Naive B cell (primary cell): ENCODE results near the gene HSD17B10. TPM values are rescaled to one million over a fixed set of nuclear protein-coding genes. Genes with fewer than 3 reads are reported as not detected.

Experiments used
- polyA plus RNA-seq, 6 donors: library from polyadenylated mRNA; unstranded; fragments of 300-500 nt; fragmentation: Illumina TruSeq; gene quantifications; one replicate each; pipeline ENCODE4 v1.2.3, GENCODE V29; 2021; ENCODE audit warnings: low read depth in 6 of 6

Gene HSD17B10
- polyA plus RNA-seq, 6 donors from 2014 or later = 96.9 to 181 (median 116) TPM

Other genes with a start within 250 kb of the HSD17B10 start
- gene KDM5C, start 209.2 kb downstream of the HSD17B10 start, polyA plus RNA-seq = 10 to 100 TPM; 13.8 to 36.9 (median 28.8) TPM
- 1 to 10 TPM in 2 of 6 donors, under 1 TPM in 3, not detected in 1; 0.49 to 2.2 (median 0.89) TPM for gene IQSEC2, start 152.8 kb downstream of the HSD17B10 start, polyA plus RNA-seq
- 10 to 100 TPM; 31.1 to 79.1 (median 50.3) TPM for gene SMC1A, start 11.7 kb downstream of the HSD17B10 start, polyA plus RNA-seq
- gene RIBC1, start 11.5 kb downstream of the HSD17B10 start, polyA plus RNA-seq = under 1 TPM in 4 of 6 donors, not detected in 2; 0.31 to 0.57 (median 0.43) TPM